NT2/D1 (cell line): ENCODE results near the gene NOC2L.

Experiments
- DNase-seq: peaks from one replicate; pipeline ENCODE4 v3.0.0-alpha.2; 2011; ENCODE audit warnings: low read depth, low spot score
- H3K27me3 ChIP-seq: 2 replicates; pipeline ENCODE4 v1.6.0; 2011; ENCODE audit warnings: mild to moderate bottlenecking; ENCODE audit not compliant: insufficient read length, insufficient read depth
- H3K36me3 ChIP-seq: 2 replicates; pipeline ENCODE4 v1.6.1; 2011; ENCODE audit warnings: mild to moderate bottlenecking, low read length, mixed read lengths; ENCODE audit not compliant: insufficient read depth, insufficient read length
- H3K4me1 ChIP-seq: 2 replicates; pipeline ENCODE4 v1.5.1; 2011; ENCODE audit not compliant: insufficient read depth, insufficient read length
- H3K4me3 ChIP-seq: 2 replicates; pipeline ENCODE4 v1.5.1; 2011; ENCODE audit warnings: low read depth; ENCODE audit not compliant: insufficient read length
- H3K9ac ChIP-seq: 2 replicates; pipeline ENCODE4 v1.6.0; 2011; ENCODE audit warnings: low read depth; ENCODE audit not compliant: insufficient read length
- H3K9me3 ChIP-seq: 2 replicates; pipeline ENCODE4 v1.5.1; 2011; ENCODE audit warnings: mild to moderate bottlenecking, low read length; ENCODE audit not compliant: insufficient read depth
- SUZ12 ChIP-seq: IDR thresholded peaks from 2 replicates; pipeline ENCODE4 v1.6.1; 2011; ENCODE audit not compliant: insufficient read length, insufficient read depth; ENCODE audit errors: extremely low read depth
- YY1 ChIP-seq: IDR thresholded peaks from 2 replicates; pipeline ENCODE4 v1.6.1; 2011; ENCODE audit not compliant: insufficient read length, insufficient read depth
- ZNF274 ChIP-seq: IDR thresholded peaks from 2 replicates; pipeline ENCODE4 v1.6.1; 2011; ENCODE audit warnings: mild to moderate bottlenecking, low read depth, low read length

NOC2L gene

GRCh38 chr1:966704-967300 lies 7.7 kb upstream of the NOC2L start:
- Histone ChIP-seq H3K4me3 (peak overlapping the region; percentile 63), H3K9ac (peak overlapping the region; percentile 79), H3K9me3 (no peaks in the 10 kb centered on the region), H3K36me3 (peaks cover 28% of the 10 kb centered on the region), H3K4me1 (peaks cover 8% of the 10 kb centered on the region), H3K27me3 (peaks cover 18% of the 10 kb centered on the region)
- TF ChIP-seq ZNF274: no peak
- no peak for TF ChIP-seq SUZ12
- no peak for TF ChIP-seq YY1
- DNase-seq: no peak

GRCh38 chr1:966135-966703 lies 7.2 kb upstream of the NOC2L start, which contains the start of gene PLEKHN1:
PLEKHN1 (plus strand) TSS chr1:966482; CDS start chr1:966532, 50 bp downstream.
- H3K4me1 ChIP-seq: peaks cover 12% of the 10 kb centered on the region
- peaks cover 31% of the 10 kb centered on the region for H3K36me3 ChIP-seq
- TF ChIP-seq SUZ12 (no peak), ZNF274 (no peak), YY1 (no peak)
- H3K27me3 ChIP-seq: peaks cover 23% of the 10 kb centered on the region
- peak within 1 kb of the TSS; percentile 79 for H3K9ac ChIP-seq
- no peak for DNase-seq
- peak within 1 kb of the TSS; percentile 63 for H3K4me3 ChIP-seq
- no peaks in the 10 kb centered on the region for H3K9me3 ChIP-seq

DNA sequence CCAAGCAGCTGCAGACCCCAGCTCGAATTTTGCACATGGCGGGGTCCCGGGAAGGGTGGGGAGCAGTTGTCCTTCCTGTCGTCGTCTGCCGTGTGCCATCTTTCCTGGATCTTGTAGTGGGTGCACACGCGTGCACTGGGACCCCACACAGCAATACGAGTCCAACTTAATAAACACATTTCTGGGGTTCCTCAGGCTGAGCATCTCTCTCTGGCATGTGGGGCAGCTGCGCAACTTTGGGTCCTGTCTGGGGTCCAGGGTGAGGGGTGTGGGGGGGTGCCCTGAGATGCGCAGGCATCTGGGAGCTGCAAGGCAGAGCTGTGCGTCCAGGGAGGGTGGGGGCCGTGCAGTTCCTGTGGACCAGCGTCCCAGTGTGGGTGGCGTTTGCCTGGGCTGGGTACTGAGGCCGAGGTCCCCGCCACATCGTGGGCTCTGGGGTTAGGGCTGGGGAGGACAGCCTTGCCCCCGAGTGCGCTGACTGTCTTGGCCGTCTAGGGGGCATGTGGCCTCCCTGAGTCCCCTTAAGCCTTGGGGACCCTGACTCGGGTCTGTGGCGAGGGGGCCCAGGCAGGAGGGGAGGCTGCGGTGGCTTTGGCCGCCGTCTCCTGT lies 6.6 kb upstream of the NOC2L start:
- Histone ChIP-seq H3K9me3 (no peaks in the 10 kb centered on the region), H3K36me3 (peaks cover 31% of the 10 kb centered on the region), H3K4me1 (peaks cover 12% of the 10 kb centered on the region), H3K9ac (peak overlapping the region; percentile 79), H3K27me3 (peaks cover 24% of the 10 kb centered on the region), H3K4me3 (no peak overlapping the region)
- TF ChIP-seq ZNF274: no peak
- no peak for TF ChIP-seq YY1
- TF ChIP-seq SUZ12: no peak
- no peak for DNase-seq

GRCh38 chr1:964691-965525 lies 5.9 kb upstream of the NOC2L start:
- DNase-seq: no peak
- H3K9ac ChIP-seq: no peak overlapping the region
- peaks cover 28% of the 10 kb centered on the region for H3K27me3 ChIP-seq
- no peak for TF ChIP-seq SUZ12
- TF ChIP-seq YY1: no peak
- TF ChIP-seq ZNF274: no peak
- H3K36me3 ChIP-seq: peaks cover 31% of the 10 kb centered on the region
- H3K9me3 ChIP-seq: no peaks in the 10 kb centered on the region
- H3K4me3 ChIP-seq: no peak overlapping the region
- peaks cover 8% of the 10 kb centered on the region for H3K4me1 ChIP-seq

DNA sequence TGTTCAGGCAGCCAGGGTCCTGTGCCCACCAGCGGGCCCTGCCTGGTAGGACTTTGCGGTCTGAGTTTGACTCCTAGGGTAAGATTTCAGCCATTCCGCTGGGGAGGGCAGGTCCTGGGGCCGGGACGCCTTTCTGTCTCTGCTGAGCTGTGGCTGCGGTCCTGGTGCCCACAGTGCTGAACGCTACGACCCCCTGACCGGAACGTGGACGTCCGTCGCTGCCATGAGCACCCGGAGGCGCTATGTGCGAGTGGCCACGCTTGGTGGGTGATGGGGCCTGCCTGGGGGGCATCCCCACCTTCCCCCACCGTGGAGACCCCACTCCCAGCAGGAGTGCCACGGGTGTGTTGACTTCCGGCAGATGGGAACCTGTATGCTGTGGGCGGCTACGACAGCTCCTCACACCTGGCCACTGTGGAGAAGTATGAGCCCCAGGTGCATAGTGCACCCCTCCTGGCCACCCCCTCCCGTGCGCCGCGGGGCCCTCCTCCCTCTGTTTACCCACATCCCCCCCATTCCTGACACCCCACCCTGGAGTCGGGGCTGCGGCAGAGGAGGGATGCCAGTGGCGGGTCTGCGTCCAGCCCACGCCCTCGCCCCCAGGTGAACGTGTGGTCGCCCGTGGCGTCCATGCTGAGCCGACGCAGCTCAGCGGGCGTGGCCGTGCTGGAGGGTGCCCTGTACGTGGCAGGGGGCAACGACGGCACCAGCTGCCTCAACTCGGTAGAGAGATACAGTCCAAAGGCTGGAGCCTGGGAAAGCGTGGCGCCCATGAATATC lies 4.9 kb upstream of the NOC2L start:
- H3K36me3 ChIP-seq: peaks cover 31% of the 10 kb centered on the region
- no peak overlapping the region for H3K4me3 ChIP-seq
- DNase-seq: no peak
- TF ChIP-seq SUZ12 (no peak), YY1 (no peak), ZNF274 (no peak)
- no peaks in the 10 kb centered on the region for H3K9me3 ChIP-seq
- H3K4me1 ChIP-seq: peaks cover 8% of the 10 kb centered on the region
- H3K9ac ChIP-seq: no peak overlapping the region
- H3K27me3 ChIP-seq: peaks cover 28% of the 10 kb centered on the region

DNA sequence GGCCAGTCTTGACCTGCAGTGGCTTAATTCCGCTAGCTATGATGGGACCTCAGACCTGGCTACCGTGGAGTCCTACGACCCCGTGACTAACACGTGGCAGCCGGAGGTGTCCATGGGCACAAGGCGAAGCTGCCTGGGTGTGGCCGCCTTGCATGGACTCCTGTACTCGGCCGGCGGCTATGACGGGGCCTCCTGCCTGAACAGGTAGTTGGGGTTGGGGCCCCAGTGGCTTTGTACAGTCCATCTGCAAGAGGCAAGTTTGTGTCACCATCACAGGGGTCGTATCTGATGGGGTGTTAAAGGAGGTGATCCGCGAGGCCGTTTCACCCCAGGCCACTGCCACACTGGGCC lies 4.2 kb upstream of the NOC2L start:
- Histone ChIP-seq H3K9ac (no peak overlapping the region), H3K27me3 (peaks cover 22% of the 10 kb centered on the region), H3K4me3 (no peak overlapping the region), H3K9me3 (no peaks in the 10 kb centered on the region), H3K4me1 (peaks cover 8% of the 10 kb centered on the region), H3K36me3 (peaks cover 31% of the 10 kb centered on the region)
- no peak for TF ChIP-seq YY1
- TF ChIP-seq SUZ12: no peak
- no peak for DNase-seq
